GM23338 (cell line): ENCODE measurements around the gene NKX2-1. TPM values are rescaled to one million over a fixed set of nuclear protein-coding genes. Genes with fewer than 3 reads are reported as not detected.

ENCODE experiments used
- ATAC-seq: fragments of 200-7000 bp; cut with Tn5 transposase; 3 replicates; pipeline ENCODE4 v1.9.1; 2020
- DNase-seq: peaks from one replicate; pipeline ENCODE4 v3.0.0-alpha.2; 2015; ENCODE audit warnings: low spot score
- H2AFZ ChIP-seq: fragments of 200-600 bp; sonication (generic); 2 replicates; pipeline ENCODE4 v1.8.0; 2016; ENCODE audit warnings: antibody characterized with exemption, mild to moderate bottlenecking, moderate library complexity
- H3F3A ChIP-seq: fragments of 200-600 bp; sonication (generic); replicated peaks from 2 replicates; pipeline ENCODE4 v1.8.0; 2017; ENCODE audit warnings: antibody characterized with exemption, mixed run types, low read depth
- H3K27ac ChIP-seq: fragments of 200-600 bp; sonication (generic); 2 replicates; pipeline ENCODE4 v1.6.1; 2016; ENCODE audit warnings: low read depth
- H3K27me3 ChIP-seq: fragments of 200-600 bp; sonication (generic); 2 replicates; pipeline ENCODE4 v1.8.0; 2016; ENCODE audit warnings: mild to moderate bottlenecking, mixed run types, moderate library complexity; ENCODE audit not compliant: insufficient read depth
- H3K36me3 ChIP-seq: fragments of 200-600 bp; sonication (generic); 2 replicates; pipeline ENCODE4 v1.8.0; 2016; ENCODE audit warnings: mild to moderate bottlenecking; ENCODE audit not compliant: insufficient read depth
- H3K4me1 ChIP-seq: fragments of 200-600 bp; sonication (generic); 2 replicates; pipeline ENCODE4 v1.8.0; 2016; ENCODE audit warnings: mild to moderate bottlenecking, moderate library complexity; ENCODE audit not compliant: insufficient read depth
- H3K4me2 ChIP-seq: fragments of 200-600 bp; sonication (generic); 2 replicates; pipeline ENCODE4 v1.7.1; 2017; ENCODE audit warnings: mixed run types
- H3K4me3 ChIP-seq: fragments of 200-600 bp; sonication (generic); 2 replicates; pipeline ENCODE4 v1.6.1; 2016; ENCODE audit warnings: mixed run types
- H3K79me2 ChIP-seq: fragments of 200-600 bp; sonication (generic); replicated peaks from 2 replicates; pipeline ENCODE4 v1.8.0; 2017; ENCODE audit warnings: mild to moderate bottlenecking; ENCODE audit not compliant: insufficient read depth
- H3K9me2 ChIP-seq: fragments of 200-600 bp; sonication (generic); 2 replicates; pipeline ENCODE4 v1.8.0; 2017; ENCODE audit not compliant: insufficient read depth
- H4K20me1 ChIP-seq: fragments of 200-600 bp; sonication (generic); replicated peaks from 2 replicates; pipeline ENCODE4 v1.8.0; 2017; ENCODE audit warnings: mild to moderate bottlenecking; ENCODE audit not compliant: insufficient read depth
- H3K27ac Mint-ChIP-seq: 2 replicates; pipeline ENCODE4 v1.8.0; 2020; ENCODE audit warnings: inconsistent platforms, mild to moderate bottlenecking, moderate library complexity, mixed read lengths
- H3K27me3 Mint-ChIP-seq: 3 replicates; pipeline ENCODE4 v1.8.0; 2022; ENCODE audit warnings: low read depth, mild to moderate bottlenecking, moderate library complexity, mixed read lengths, inconsistent platforms; ENCODE audit not compliant: insufficient read depth, poor library complexity
- H3K36me3 Mint-ChIP-seq: 3 replicates; pipeline ENCODE4 v1.8.0; 2021; ENCODE audit warnings: low read depth, mild to moderate bottlenecking, inconsistent platforms, moderate library complexity, mixed read lengths
- H3K4me1 Mint-ChIP-seq: 3 replicates; pipeline ENCODE4 v1.8.0; 2020; ENCODE audit warnings: mild to moderate bottlenecking, inconsistent platforms, mixed read lengths
- H3K4me3 Mint-ChIP-seq: 3 replicates; pipeline ENCODE4 v1.8.0; 2021; ENCODE audit warnings: moderate library complexity, mild to moderate bottlenecking, inconsistent platforms, mixed read lengths
- H3K9me3 Mint-ChIP-seq: 3 replicates; pipeline ENCODE4 v1.8.0; 2020; ENCODE audit warnings: moderate library complexity, mild to moderate bottlenecking, inconsistent platforms, mixed read lengths
- CREB1 ChIP-seq: fragments of 250-450 bp; sonication (Bioruptor Pico); IDR thresholded peaks from 2 replicates; pipeline ENCODE4 v1.5.0; 2020; ENCODE audit warnings: low read depth, mild to moderate bottlenecking, moderate library complexity
- EZH2 ChIP-seq: fragments of 200-600 bp; sonication (generic); IDR thresholded peaks from one replicate; pipeline ENCODE4 v1.8.0; 2017; ENCODE audit warnings: antibody characterized with exemption, mild to moderate bottlenecking, low read depth; ENCODE audit not compliant: unreplicated experiment
- EZH2phosphoT487 ChIP-seq: fragments of 200-600 bp; sonication (generic); IDR thresholded peaks from one replicate; pipeline ENCODE4 v1.8.1; 2018; ENCODE audit warnings: antibody characterized with exemption; ENCODE audit not compliant: unreplicated experiment
- NANOG ChIP-seq: IDR thresholded peaks from 2 replicates; pipeline ENCODE4 v1.6.1; 2016; ENCODE audit warnings: antibody characterized with exemption, borderline replicate concordance
- STAT1 ChIP-seq: IDR thresholded peaks from one replicate; pipeline ENCODE4 v1.6.1; 2016; ENCODE audit warnings: antibody characterized with exemption; ENCODE audit not compliant: unreplicated experiment
- polyA plus RNA-seq: library from polyadenylated mRNA; unstranded; fragments of >200 nt; fragmentation: Nextera tagmentation; extraction: Ambion mirVana; gene quantifications from 2 replicates; pipeline ENCODE4 v1.2.1, GENCODE V29; 2016
- total RNA-seq: library from RNA; depleted of rRNA; stranded (reverse); fragments of >200 nt; shearing (Covaris generic); gene quantifications from 2 replicates; pipeline ENCODE4 v1.2.3, GENCODE V29; 2014
- TF ChIP-seq, protein P1 (sequence below): fragments of 250-450 bp; sonication (Bioruptor Pico); IDR thresholded peaks from 2 replicates; pipeline ENCODE4 v1.5.0; 2020; ENCODE audit warnings: mild to moderate bottlenecking, moderate library complexity
- TF ChIP-seq, protein P2 (sequence below): IDR thresholded peaks from 2 replicates; pipeline ENCODE4 v1.6.1; 2016; ENCODE audit warnings: antibody characterized with exemption

Gene NKX2-1
- total and polyA plus RNA-seq, 2 experiments from 2014 or later: not detected

DNA sequence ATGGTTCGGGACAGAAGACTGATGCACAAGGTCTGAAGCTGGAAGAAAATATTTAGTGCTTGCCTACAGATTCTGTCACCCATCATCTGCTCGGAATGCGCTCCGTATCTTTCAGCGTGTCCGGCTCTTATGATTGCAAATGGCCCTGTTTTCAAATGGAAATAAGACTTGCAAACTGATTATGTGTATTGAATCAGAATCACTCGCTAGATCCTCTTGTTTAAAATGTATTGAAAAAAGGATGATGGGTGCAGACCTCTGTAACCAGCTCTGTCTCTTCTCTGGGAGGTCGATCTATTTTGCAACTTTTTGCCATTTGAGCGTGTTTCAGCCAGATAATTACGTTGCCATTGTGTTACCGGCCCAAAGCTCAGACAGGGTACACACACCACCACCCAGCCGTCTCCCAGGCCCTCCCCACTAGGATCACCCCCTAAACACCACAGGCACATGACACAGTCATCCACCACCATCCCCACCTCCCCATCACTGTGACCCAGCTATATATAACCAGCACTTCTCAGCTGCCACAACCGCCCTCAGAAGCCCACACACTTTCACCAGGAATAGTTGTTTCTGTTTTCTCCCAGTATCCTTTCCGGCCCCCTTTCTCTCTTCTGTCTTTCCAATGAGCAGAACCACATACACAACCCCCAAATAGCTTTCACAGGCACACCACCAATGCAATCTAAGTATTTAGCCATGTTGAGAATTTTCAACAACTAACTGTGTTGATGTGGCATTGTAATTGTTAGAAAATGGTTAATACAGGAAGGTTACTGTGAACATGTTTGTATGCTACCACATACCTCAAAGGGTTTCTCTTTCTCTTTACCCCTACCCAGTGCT is 10.7 kb downstream of the NKX2-1 start:
- no peaks in the 10 kb centered on the region for H3K36me3 ChIP-seq
- Mint-ChIP-seq H3K36me3 (no peaks in the 10 kb centered on the region), H3K27ac (no peak overlapping the region), H3K9me3 (peaks cover 10% of the 10 kb centered on the region; the same call in 2 of the 3 replicates), H3K4me3 (peak overlapping the region; percentile 16), H3K27me3 (peaks cover 93% of the 10 kb centered on the region), H3K4me1 (peaks cover 71% of the 10 kb centered on the region)
- no peak for ATAC-seq
- peaks cover 56% of the 10 kb centered on the region for H3F3A ChIP-seq
- peak; percentile 42 for DNase-seq
- H2AFZ ChIP-seq: no peak overlapping the region
- H3K27me3 ChIP-seq: peaks cover 100% of the 10 kb centered on the region
- peaks cover 34% of the 10 kb centered on the region for H4K20me1 ChIP-seq
- peak overlapping the region; percentile 52 for H3K4me3 ChIP-seq
- no peak overlapping the region for H3K27ac ChIP-seq
- H3K4me1 ChIP-seq: peaks cover 75% of the 10 kb centered on the region
- peak overlapping the region; percentile 69 for H3K4me2 ChIP-seq
- H3K79me2 ChIP-seq: no peaks in the 10 kb centered on the region
- TF ChIP-seq STAT1: no peak
- TF ChIP-seq, protein P1, sequence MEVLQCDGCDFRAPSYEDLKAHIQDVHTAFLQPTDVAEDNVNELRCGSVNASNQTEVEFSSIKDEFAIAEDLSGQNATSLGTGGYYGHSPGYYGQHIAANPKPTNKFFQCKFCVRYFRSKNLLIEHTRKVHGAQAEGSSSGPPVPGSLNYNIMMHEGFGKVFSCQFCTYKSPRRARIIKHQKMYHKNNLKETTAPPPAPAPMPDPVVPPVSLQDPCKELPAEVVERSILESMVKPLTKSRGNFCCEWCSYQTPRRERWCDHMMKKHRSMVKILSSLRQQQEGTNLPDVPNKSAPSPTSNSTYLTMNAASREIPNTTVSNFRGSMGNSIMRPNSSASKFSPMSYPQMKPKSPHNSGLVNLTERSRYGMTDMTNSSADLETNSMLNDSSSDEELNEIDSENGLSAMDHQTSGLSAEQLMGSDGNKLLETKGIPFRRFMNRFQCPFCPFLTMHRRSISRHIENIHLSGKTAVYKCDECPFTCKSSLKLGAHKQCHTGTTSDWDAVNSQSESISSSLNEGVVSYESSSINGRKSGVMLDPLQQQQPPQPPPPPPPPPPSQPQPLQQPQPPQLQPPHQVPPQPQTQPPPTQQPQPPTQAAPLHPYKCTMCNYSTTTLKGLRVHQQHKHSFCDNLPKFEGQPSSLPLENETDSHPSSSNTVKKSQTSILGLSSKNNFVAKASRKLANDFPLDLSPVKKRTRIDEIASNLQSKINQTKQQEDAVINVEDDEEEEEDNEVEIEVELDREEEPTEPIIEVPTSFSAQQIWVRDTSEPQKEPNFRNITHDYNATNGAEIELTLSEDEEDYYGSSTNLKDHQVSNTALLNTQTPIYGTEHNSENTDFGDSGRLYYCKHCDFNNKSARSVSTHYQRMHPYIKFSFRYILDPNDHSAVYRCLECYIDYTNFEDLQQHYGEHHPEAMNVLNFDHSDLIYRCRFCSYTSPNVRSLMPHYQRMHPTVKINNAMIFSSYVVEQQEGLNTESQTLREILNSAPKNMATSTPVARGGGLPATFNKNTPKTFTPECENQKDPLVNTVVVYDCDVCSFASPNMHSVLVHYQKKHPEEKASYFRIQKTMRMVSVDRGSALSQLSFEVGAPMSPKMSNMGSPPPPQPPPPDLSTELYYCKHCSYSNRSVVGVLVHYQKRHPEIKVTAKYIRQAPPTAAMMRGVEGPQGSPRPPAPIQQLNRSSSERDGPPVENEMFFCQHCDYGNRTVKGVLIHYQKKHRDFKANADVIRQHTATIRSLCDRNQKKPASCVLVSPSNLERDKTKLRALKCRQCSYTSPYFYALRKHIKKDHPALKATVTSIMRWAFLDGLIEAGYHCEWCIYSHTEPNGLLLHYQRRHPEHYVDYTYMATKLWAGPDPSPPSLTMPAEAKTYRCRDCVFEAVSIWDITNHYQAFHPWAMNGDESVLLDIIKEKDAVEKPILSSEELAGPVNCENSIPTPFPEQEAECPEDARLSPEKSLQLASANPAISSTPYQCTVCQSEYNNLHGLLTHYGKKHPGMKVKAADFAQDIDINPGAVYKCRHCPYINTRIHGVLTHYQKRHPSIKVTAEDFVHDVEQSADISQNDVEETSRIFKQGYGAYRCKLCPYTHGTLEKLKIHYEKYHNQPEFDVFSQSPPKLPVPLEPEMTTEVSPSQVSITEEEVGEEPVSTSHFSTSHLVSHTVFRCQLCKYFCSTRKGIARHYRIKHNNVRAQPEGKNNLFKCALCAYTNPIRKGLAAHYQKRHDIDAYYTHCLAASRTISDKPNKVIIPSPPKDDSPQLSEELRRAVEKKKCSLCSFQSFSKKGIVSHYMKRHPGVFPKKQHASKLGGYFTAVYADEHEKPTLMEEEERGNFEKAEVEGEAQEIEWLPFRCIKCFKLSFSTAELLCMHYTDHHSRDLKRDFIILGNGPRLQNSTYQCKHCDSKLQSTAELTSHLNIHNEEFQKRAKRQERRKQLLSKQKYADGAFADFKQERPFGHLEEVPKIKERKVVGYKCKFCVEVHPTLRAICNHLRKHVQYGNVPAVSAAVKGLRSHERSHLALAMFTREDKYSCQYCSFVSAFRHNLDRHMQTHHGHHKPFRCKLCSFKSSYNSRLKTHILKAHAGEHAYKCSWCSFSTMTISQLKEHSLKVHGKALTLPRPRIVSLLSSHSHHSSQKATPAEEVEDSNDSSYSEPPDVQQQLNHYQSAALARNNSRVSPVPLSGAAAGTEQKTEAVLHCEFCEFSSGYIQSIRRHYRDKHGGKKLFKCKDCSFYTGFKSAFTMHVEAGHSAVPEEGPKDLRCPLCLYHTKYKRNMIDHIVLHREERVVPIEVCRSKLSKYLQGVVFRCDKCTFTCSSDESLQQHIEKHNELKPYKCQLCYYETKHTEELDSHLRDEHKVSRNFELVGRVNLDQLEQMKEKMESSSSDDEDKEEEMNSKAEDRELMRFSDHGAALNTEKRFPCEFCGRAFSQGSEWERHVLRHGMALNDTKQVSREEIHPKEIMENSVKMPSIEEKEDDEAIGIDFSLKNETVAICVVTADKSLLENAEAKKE (CRISPR knock-in tag): no peak
- TF ChIP-seq, protein P2, sequence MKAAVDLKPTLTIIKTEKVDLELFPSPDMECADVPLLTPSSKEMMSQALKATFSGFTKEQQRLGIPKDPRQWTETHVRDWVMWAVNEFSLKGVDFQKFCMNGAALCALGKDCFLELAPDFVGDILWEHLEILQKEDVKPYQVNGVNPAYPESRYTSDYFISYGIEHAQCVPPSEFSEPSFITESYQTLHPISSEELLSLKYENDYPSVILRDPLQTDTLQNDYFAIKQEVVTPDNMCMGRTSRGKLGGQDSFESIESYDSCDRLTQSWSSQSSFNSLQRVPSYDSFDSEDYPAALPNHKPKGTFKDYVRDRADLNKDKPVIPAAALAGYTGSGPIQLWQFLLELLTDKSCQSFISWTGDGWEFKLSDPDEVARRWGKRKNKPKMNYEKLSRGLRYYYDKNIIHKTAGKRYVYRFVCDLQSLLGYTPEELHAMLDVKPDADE: no peak
- TF ChIP-seq EZH2: peak; percentile 80
- TF ChIP-seq CREB1 (CRISPR knock-in tag): no peak
- TF ChIP-seq EZH2phosphoT487: peak; percentile 30
- peak; percentile 42; the same call in 1 of the 2 replicates for TF ChIP-seq NANOG
- no peaks in the 10 kb centered on the region for H3K9me2 ChIP-seq
